Stimulated activated CD4-positive, alpha-beta T cell treated with anti-CD3 and anti-CD28 coated beads, Interleukin-4, amount 100 ng/mL, for 24 hours (primary cell): ENCODE data around the gene ADAT1.

Source experiments
- DNase-seq: peaks from one replicate; pipeline ENCODE4 v3.0.0-alpha.2; 2020

The ADAT1 gene

GRCh38 chr16:75622761-75623605 is at the start of gene ADAT1:
TSS of gene ADAT1 (minus strand) at chr16:75623281. CDS start at chr16:75620799, 2,482 bp downstream.
- DNase-seq, result peak; percentile 98

DNA sequence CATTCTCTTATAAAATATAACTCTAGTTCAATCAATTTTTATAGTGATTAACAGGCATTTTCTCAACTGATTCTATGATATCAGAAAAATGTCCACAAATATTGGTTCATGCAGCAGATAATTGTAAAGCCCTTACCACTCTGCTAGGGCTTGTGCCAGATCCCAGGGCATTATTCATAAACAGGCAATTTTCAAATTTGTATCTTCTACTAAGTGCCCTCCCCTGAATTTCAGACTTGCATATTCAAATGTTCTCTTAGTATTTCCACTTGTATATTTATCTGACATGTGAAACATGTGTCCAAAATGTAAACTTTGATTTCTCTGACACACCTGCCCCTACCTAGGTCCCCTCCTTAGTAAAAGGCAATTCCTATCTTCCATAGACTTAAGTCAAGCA is 44.4 kb upstream of the ADAT1 start:
- no peak for DNase-seq

GRCh38 chr16:75660726-75661302 is 37.7 kb upstream of the ADAT1 start:
- DNase-seq, result no peak

DNA sequence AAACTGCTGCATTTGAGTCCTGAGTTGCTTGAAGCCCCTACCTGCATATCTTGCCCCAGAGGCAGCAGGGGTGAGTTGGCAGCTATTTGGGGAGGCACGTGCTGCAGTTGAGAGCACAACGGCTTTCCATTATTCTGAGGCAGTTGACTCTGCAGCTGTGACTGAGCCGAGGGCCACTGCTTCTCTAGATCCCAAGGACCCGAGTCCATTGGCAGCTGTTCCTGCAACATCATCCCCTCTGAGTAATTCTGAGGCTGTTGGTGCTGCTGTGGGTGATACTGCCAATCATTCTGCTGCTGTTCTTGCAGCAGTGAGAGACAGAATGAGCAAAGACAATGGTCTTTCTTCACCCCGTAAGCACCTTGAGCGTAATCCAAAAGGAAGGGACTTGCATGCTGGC is 37.2 kb upstream of the ADAT1 start:
- DNase-seq, result no peak

GRCh38 chr16:75658175-75658574 is 35.1 kb upstream of the ADAT1 start:
- DNase-seq, result no peak

DNA sequence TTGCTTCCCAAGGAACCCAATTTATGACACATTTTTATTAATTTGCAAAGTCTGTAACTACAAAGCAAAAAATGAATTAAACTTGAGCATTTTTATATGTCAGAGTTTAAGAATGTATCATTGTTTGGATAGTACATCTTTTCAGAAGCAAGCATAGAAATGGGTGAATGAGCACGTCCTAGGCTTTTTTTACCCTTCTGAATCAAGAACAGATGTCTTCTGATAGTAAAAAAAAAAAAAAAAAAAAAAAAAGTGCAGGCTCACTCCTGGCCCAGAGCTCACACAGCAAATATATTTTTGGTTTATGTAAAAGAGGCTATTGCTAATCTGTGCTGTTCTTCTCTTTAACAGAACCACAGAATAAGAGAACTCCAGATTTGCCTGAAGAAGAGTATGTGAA is 30.8 kb upstream of the ADAT1 start:
- DNase-seq, result no peak

GRCh38 chr16:75648265-75649076 is 25.4 kb upstream of the ADAT1 start:
- peak; percentile 88 for DNase-seq

DNA sequence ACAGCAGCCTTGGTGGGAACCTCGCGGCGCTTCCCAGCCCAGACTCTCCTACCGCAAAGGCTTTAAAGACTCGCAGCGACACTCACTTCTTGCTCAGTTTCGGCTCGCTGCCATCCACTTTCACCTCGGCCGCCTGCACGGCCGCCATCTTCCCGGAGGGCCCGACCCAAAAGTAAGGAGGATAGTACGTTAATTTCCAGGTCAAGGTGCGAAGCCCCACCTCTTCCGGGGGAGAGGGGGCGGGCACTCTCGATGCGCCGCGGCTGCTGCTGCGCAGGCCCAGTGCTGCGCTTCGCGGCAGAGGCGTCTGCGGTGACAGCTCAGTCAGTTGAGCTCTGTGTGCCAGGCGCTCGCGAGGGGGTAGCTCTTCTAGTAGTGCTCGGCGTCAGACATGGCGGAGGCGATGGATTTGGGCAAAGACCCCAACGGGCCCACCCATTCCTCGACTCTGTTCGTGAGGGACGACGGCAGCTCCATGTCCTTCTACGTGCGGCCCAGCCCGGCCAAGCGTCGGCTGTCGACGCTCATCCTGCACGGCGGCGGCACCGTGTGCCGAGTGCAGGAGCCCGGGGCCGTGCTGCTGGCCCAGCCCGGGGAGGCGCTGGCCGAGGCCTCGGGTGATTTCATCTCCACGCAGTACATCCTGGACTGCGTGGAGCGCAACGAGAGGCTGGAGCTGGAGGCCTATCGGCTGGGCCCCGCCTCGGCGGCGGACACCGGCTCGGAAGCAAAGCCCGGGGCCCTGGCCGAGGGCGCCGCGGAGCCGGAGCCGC is 24.6 kb upstream of the ADAT1 start, which contains the start of the genes KARS1 and TERF2IP:
TSS of gene KARS1 (minus strand) at position 174 of the 773 bp plus-strand sequence. CDS start at position 148, 26 bp downstream.
TSS of gene TERF2IP (plus strand) at position 282 of the 773 bp plus-strand sequence. CDS start at position 392, 110 bp downstream.
- DNase-seq, result peak; percentile 95

DNA sequence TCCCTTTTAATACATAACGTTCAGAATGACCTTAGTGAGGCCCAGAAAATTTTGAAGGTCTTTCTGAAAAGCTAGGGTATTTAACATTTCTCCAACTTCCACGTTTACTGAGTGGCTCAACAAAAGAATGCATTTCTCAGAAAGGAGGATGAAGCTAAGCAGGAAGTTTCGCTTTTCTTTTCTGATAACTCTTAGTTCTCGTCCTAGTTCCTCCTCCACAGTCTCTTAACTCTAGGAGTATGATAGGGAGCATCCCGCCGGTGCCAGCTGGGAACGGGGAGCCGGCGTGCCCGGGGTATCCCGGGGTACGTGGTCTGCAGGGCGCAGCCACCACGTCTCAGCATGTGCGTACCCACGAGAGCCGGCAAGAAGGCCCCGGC is 24.0 kb upstream of the ADAT1 start:
- no peak for DNase-seq

GRCh38 chr16:75644240-75645012 is 21.3 kb upstream of the ADAT1 start:
- no peak for DNase-seq

GRCh38 chr16:75640598-75640997 is 17.5 kb upstream of the ADAT1 start:
- no peak for DNase-seq

DNA sequence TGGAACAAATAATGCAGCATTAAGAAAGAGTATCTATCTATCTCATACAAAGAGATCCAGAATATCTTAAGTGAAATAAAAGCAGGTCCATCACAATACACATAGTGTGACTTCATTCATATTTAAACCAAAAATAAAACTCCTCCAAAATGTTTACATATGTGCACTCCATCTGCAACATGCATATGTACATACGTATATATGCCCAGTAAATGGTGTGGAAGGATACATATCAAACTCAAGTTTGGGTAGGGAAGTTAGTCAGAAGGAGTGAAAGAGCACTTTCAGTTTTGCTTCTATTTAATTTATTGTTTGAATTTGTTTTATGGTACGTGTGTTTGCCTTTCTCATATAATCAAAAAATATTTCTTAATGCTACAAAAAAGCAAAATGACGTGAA is 12.0 kb upstream of the ADAT1 start:
- DNase-seq, result no peak

DNA sequence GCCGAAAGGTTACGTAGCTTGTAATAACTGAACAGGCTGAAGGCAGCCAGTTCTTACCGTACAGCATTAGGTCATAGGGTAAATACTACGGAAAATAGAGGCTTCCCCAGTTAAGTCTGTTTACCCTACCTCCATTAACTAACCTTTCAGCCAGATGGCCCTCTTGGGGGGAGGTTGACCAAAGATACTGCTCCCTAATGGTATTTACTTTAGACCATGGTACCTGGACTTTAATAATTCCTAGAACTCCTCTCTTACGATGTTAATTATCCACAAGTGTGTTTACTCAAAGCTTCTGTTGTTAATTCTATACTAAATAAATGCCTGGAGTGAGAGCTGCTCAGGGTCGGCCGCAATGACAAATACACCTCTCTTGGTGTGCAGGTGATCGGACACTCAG is 9.8 kb upstream of the ADAT1 start:
- DNase-seq, result no peak

- DNase-seq, result no peak
Observed at GRCh38 chr16:75630052-75630451, 7.0 kb upstream of the ADAT1 start.

GRCh38 chr16:75629132-75629531 is 6.1 kb upstream of the ADAT1 start:
- no peak for DNase-seq

GRCh38 chr16:75628351-75628750 is 5.3 kb upstream of the ADAT1 start:
- DNase-seq, result no peak

DNA sequence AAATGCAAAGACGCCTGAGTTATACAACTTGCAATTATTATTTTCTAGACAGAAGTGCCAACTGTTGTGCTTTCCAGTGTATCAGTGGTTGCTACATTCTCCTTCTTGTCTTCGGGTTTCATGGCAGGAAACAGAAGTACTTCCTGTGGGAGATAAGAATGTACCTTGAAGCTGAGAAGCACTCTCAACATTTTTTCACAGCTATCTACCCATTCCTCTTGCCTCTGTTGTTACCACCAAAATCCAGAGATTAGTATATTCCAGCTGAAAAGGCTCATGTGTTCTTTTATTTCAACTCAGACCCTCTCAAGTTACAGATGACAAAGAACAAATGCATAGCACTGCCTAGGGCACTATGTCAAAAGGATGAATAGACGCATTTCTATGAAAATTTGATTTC is 4.8 kb upstream of the ADAT1 start:
- no peak for DNase-seq

DNA sequence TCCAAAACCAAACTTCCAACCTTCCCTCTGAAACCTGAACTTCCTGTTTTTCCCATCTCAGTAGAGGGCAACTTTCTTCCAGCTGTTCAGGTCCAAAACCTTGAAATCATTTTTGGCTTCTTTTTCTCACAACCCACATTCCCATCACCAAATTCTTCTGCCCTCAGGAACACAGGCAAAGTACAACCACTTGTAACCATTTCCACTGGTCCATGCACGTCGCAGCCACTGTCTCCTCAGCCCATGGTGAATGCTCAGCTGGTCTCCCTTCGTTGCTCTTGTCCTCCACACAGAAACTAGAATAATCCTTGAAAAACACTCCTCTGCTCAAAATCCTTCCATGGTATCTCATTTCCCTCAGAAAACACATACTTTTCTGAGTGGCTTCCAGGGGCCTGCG is 3.7 kb upstream of the ADAT1 start:
- no peak for DNase-seq

GRCh38 chr16:75624921-75625334 is 1.8 kb upstream of the ADAT1 start:
- no peak for DNase-seq

DNA sequence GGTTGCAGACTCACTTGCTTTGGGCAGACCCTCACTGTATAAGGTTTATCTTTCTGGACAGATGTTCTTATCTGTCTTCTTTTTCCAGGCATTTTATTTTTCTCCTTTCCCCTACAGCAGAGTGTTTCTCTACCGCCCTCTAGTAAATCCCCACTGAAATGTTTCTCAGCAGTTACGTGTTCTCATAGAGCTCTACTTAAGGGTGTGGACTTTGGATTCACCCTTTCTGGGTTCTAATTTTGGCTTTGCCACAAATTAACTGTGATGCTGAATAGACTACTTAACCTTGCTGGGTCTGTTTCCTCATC is 2.0 kb downstream of the ADAT1 start:
- DNase-seq, result no peak

- peak; percentile 30 for DNase-seq
Observed at GRCh38 chr16:75620326-75621169, 2.5 kb downstream of the ADAT1 start.
